H54 (cell line): ENCODE measurements around the gene CALM1.

Experiments
- DNase-seq: peaks from one replicate; pipeline ENCODE4 v3.0.0; 2011; ENCODE audit warnings: low spot score, mixed read lengths; ENCODE audit not compliant: insufficient read length
- FAIRE-seq: peaks from 3 replicates; lab custom pipeline; 2011; peaks lifted over from hg19 to GRCh38; lab: Jason Lieb, UNC
- POLR2A ChIP-seq: IDR thresholded peaks from 2 replicates; pipeline ENCODE4 v1.6.1; 2011; ENCODE audit warnings: low read depth, mild to moderate bottlenecking, low read length

CALM1 gene

DNA sequence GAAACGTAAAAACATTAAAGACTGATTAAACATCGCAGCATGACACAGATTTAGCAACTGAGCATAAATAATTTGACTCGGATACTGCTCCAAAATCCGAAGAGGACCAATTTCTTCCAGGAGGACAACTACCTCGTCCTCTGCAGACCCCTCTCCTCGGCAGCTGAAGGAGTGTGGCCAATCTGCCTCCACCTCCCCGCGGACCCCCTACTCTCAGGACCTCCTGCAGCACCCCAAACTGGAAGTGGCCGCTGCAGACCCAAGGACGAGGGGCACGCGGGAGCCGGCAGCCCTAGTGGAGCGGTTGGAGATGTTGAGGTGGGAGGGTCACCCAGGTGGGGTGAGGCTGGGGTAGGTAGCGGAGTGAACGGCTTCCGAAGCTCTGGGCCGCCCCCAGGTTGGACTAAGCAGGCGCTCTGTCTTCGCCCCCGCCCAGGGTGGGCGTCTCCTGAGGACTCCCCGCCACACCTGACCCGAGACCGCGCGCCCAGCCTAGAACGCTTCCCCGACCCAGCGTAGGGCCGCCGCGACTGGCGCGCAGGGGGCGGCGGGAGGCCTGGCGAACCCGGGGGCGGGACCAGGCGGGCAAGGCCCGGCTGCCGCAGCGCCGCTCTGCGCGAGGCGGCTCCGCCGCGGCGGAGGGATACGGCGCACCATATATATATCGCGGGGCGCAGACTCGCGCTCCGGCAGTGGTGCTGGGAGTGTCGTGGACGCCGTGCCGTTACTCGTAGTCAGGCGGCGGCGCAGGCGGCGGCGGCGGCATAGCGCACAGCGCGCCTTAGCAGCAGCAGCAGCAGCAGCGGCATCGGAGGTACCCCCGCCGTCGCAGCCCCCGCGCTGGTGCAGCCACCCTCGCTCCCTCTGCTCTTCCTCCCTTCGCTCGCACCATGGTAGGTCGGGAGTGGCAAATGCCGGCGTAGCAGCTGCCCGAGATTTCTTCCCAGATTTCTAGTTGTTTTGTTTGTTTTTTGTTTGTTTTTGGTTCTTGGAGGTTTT, at the start of gene CALM1:
CALM1 (plus strand) TSS at position 689 of the 999 bp plus-strand sequence; CDS start at position 891, 202 bp downstream.
- TF ChIP-seq POLR2A = peak; percentile 100
- no peak for FAIRE-seq
- DNase-seq = peak; percentile 95

DNA sequence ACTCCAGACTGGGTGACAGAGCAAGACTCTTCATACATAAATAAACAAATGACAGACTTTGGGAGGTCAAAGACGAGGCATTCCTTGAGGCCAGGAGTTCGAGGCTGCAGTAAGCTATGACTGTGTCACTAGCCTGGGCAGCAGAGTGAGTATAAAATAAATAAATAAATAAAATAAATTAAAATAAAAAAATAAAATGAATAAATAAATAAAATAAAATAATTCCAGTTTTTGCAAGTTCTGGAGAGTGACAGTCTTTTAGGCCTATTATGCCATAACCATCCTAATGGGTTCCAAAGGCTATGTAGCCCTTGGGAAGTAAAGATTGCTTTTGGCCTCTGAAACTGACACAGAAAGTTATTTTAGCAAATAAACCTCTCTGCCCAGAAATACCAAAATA, 48.6 kb upstream of the CALM1 start:
- FAIRE-seq = no peak
- DNase-seq = no peak
- TF ChIP-seq POLR2A = no peak

DNA sequence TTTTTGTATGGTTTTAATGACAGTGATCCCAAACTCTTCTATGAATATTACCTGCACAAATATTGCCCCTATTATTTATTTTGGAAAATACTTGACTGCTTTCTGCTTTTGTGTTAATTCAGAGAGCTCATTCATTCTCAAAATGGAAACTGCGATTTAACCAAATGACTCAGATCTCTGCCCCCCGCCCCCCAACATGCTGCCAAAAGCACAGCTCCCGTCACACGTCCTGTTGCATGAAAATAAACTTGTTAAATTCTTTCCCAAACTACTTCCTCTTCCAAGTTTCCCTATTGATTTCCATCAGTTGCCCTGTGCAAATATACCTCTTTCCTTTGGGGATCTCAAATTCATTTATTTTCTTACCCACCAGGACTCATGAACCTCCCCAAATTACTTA, 47.1 kb upstream of the CALM1 start:
- TF ChIP-seq POLR2A = no peak
- no peak for FAIRE-seq
- DNase-seq = no peak

DNA sequence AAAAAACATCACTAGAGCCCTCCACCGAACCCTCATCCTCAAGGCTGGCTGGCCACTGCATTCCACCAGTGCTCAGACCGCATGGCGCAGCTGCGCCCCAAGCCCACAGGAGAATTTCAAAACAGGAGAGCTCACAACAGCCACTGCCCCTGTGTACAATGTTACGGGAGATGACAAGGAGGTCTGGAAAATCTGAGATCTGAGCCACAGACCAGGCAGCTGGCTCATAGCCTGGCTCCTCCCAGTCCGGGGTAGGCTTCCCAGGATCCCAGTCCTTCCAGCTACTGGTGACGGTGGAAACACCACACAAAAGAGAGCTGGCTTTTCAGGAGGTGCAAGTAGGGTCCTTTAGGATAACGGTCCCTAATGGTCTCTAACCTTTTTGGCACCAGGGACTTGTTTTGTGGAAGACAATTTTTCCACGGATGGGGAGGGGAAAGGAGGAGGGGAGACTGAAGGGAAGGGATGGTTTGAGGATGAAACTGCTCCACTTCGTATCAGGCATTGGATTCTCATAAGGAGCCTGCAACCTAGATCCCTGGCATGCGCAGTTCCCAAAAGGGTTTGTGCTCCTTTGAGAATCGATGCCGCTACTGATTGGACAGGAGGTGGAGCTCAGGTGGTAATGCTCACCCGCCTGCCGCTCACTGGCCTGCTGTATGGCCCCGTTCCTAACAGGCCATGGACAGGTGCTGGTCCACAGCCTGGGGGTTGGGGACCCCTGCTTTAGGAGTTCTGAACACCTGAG, 42.1 kb upstream of the CALM1 start:
- DNase-seq (no peak), FAIRE-seq (no peak)
- TF ChIP-seq POLR2A = no peak

DNA sequence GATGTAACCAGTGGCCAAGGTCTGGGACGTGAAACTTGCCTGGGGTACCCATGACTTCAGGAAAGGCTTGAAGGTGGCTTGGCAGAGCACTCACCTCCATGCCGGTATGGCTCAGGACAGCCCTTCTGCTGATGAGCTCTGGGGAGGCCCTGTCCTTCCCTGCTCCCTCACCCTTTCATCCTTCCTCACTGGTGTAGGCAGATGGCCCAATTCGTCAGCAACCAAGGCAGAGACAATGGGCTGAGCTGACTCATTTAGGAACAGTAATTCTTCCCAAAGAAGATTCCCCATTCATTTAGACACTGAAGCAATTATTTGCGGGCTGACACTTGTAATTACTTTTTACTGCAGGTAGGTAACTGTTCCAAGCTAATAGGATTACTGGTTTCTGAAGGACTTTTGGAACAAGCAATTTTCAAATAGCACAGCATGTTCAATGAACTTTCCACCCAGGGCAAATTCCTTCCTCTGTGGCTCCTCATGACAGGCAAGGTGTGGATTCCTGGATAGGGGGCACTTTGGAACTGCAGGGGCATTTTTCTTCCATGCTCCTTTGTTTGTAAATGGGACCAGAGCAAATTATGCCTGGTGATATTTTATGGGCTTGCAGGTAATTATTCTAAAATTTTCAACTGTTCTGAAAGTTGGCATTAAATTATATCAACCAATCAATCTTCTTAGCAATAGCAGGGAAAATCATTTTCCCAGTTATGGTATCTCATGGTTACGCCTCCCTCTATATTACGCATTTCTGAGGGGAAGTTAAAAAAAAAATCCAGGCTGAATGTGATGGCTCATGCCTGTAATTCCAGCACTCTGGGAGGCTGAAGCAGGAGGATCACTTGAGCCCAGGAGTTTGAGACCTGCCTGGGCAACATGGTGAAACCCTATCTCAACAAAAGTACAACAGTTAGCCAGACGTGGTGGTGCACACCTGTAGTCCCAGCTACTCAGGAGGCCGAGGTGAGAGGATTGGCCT, 41.0 kb upstream of the CALM1 start:
- no peak for TF ChIP-seq POLR2A
- FAIRE-seq (peak; percentile 84), DNase-seq (no peak)

DNA sequence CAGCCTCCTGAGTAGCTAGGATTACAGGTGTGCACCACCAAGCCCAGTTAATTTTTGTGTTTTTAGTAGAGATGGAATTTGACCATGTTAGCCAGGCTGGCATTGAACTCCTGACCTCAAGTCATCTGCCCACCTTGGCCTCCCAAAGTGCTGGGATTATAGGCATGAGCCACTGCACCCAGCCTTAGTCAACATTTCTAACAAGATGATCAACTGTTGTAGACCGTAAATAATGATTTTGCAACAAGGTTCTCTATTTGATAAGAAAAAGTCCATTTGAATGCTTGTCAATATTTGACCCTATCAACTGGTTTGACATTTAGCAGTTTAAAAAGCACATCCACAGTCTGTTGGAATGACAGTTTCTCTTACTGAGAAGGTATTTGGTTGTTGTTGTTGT, 39.9 kb upstream of the CALM1 start:
- no peak for TF ChIP-seq POLR2A
- FAIRE-seq = no peak
- DNase-seq = no peak

DNA sequence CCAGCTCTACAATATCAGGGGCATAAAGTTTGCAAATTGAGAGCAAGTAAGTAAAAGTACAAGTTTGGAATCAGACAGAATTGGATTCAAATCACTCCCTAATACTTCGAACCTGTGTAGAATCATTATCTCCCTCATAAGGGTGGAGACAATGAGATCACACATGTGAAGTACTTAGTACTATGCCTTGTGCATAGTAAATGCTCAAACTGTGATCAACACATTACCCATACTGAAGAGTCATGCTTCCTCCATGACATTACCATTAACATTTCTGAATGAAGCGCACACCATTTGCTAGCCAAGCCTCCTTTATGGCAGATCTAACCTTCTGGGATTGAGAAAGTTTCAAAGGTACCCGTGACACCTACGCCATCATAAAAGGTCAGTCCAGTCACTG, 38.5 kb upstream of the CALM1 start:
- FAIRE-seq = no peak
- no peak for DNase-seq
- no peak for TF ChIP-seq POLR2A

DNA sequence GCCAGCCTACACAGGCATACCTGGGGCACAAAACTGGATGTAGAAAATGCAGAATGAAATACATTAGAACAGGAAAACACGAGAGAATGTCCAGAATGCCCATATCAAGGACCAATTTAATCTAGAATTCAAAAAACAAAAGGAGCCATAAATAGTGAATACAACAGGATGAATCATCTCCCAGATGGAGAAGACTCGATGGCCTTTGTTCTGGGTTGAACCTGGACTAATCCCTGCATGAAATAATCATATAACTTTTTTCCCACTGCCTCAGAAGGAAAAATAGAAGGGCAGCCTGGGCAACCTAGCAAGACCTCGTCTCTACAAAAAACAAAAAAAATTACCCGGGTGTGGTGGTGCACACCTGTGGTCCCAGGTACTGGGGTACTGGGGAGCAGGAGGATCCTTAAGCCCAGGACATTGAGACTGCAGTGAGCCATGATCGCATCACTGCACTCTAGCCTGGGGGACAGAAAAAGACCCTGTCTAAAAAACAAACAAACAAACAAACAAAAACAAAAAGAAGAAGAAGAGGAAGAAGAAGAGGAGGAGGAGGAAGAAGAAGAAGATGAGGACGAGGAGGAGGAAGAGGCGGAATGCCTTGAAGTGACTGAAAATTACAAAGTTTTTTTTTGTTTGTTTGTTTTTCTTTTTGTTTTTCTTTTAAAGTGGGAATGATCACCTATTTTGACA, 34.8 kb upstream of the CALM1 start:
- FAIRE-seq (no peak), DNase-seq (no peak)
- no peak for TF ChIP-seq POLR2A

DNA sequence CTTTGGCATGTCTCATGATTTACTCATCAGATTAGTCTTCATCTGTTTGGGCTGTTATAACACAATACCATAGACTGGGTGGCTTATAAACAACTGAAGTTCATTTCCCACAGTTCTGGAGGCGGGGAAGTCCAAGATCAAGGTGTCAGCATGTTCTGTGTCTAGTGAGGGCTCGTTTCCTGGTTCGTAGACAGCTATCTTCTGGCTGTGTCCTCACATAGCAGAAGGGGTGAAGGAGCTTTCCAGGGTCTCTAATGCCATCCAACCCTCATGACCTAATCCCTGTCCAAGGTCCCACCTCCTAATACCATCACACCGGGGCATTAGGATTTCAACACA, 34.3 kb upstream of the CALM1 start:
- no peak for FAIRE-seq

DNA sequence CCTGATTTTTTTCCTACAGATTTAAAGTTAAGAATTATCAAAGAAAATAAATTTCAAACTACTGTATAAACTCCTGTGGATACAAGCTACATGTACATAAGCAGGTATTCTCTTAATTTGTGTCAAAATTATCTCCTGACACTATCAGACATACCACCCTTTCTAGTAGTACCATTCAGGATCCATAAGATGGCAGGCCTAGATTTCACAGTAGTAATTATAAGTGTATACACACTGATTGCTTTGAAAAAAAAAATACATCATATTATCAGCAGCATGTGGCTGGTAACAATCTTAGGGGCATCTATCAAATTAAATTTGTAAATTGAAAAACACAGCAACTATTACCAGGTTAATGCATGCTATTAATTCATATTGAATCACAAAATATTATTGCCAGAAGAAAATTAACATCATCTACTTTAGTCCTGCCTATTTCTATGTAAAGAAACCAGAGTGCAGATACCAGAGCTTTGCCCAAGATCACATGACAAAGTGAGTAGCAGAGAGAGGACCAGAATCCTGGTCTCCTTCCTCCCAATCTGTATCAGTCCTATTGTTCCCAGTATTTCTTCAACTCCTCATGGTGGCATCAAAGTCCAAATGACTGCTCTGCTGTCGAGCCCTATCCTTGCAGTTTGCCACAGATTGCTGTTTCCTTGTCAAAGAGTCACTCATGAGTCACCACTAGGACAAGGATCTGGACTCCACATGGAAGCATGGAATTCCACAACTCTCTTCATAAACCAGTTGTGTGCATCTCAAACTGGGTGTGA, 27.7 kb upstream of the CALM1 start:
- FAIRE-seq (peak; percentile 97), DNase-seq (no peak)
- no peak for TF ChIP-seq POLR2A

More for the DNA sequence above, 34.3 kb upstream of the CALM1 start:
- no peak for TF ChIP-seq POLR2A
- no peak for DNase-seq

DNA sequence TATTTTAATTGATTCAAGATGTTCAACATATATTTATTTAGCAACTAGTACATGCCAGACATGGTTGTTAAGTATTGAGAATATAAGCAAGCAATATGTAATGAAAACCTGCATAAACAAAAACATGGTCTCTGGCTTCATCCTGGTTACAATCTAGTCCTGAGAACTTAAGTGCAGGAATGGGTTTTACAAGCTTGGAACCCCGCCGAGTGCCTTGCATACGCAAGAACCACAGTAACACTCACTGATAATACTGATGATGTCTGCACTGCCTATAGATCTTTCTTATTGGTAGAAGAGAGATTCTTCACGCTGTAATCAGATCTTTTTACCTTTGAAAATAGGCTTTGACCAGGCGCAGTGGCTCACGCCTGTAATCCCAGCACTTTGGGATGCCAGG, 22.9 kb upstream of the CALM1 start:
- no peak for TF ChIP-seq POLR2A
- DNase-seq = no peak
- no peak for FAIRE-seq

DNA sequence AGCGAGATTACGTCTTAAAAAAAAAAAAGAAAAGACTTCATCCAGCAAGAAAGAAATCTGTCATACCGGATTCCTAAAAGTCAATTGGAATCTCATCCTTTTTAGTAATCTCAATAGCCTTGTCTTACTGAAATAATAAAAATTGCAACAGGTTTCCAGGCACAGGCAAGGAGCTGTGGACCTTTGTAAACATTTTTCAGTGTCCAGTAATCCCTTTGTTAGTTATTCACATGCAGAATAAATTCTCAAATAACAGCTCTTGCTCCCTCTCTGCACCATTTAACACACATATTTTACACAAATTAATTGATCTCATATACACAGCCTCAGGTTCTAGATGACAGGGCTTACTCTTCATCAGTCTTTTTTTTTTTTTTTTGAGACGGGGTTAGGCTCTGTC, 22.0 kb upstream of the CALM1 start:
- TF ChIP-seq POLR2A = no peak
- DNase-seq (no peak), FAIRE-seq (no peak)
